ENCODE results near the gene TSSK6. TPM values are rescaled to one million over a fixed set of nuclear protein-coding genes. Genes with fewer than 3 reads are reported as not detected.
"Not testable (repeated sequence)": the region's sequence is repeated elsewhere in the genome, so short reads cannot be mapped to it uniquely, and the experiment has no call there.

The TSSK6 gene
- total RNA-seq, 1 donor from 2014 or later = 3.6 TPM

GRCh38 chr19:19488875-19489690 is 26.3 kb downstream of the TSSK6 start:
- intact Hi-C loops (cut with micrococcal nuclease) = loop anchor here (1.0 to 10.0 kb wide), 11 partner anchors 15 to 454 kb away; partner anchors contain the start of genes ARMC6, BORCS8, GATAD2A and MAU2

GRCh38 chr19:19487950-19488874 is 27.1 kb downstream of the TSSK6 start:
- intact Hi-C loops (cut with micrococcal nuclease) = loop anchor here (2.0 to 10.0 kb wide), 2 partner anchors 349 to 453 kb away; partner anchors contain the start of genes ARMC6, SUGP2 and TMEM161A

GRCh38 chr19:19487077-19487949 is 28.0 kb downstream of the TSSK6 start:
- intact Hi-C loops (cut with micrococcal nuclease) = loop anchor here (10.0 kb wide), 1 partner anchor 453 kb away; the partner anchor contains the start of genes ARMC6 and SUGP2

- intact Hi-C loops (cut with micrococcal nuclease) = loop anchor here (10.0 kb wide), 1 partner anchor 452 kb away; the partner anchor contains the start of genes ARMC6 and SUGP2
Measured at GRCh38 chr19:19486343-19487076, 28.8 kb downstream of the TSSK6 start.

- intact Hi-C loops (cut with micrococcal nuclease) = loop anchor here (10.0 kb wide), 1 partner anchor 451 kb away; the partner anchor contains the start of genes ARMC6 and SUGP2
Measured at GRCh38 chr19:19485998-19486290, 29.4 kb downstream of the TSSK6 start.

- intact Hi-C loops (cut with micrococcal nuclease) = loop anchor here (10.0 kb wide), 1 partner anchor 451 kb away; the partner anchor contains the start of genes ARMC6 and SUGP2
Measured at GRCh38 chr19:19485161-19485997, 30.0 kb downstream of the TSSK6 start.

- intact Hi-C loops (cut with micrococcal nuclease) = loop anchor here (10.0 kb wide), 1 partner anchor 448 kb away; the partner anchor contains the start of genes ARMC6 and SUGP2
Measured at GRCh38 chr19:19482809-19483596, 32.3 kb downstream of the TSSK6 start.

GRCh38 chr19:19480688-19481087 is 34.7 kb downstream of the TSSK6 start:
- intact Hi-C loops (cut with micrococcal nuclease) = loop anchor here (10.0 kb wide), 1 partner anchor 446 kb away; the partner anchor contains the start of genes ARMC6 and SUGP2

- intact Hi-C loops (cut with micrococcal nuclease) = no loop called here
Measured at GRCh38 chr19:19477705-19478383, 37.5 kb downstream of the TSSK6 start.

- intact Hi-C loops (cut with micrococcal nuclease) = no loop called here
Measured at GRCh38 chr19:19475849-19476828, 39.2 kb downstream of the TSSK6 start.

GRCh38 chr19:19475015-19475765 is 40.2 kb downstream of the TSSK6 start:
- intact Hi-C loops (cut with micrococcal nuclease) = no loop called here

- intact Hi-C loops (cut with micrococcal nuclease) = not testable (repeated sequence)
Measured at GRCh38 chr19:19472106-19472505, 43.2 kb downstream of the TSSK6 start.

GRCh38 chr19:19471682-19472081 is 43.7 kb downstream of the TSSK6 start:
- intact Hi-C loops (cut with micrococcal nuclease) = no loop called here

- intact Hi-C loops (cut with micrococcal nuclease) = no loop called here
Measured at GRCh38 chr19:19470579-19470978, 44.8 kb downstream of the TSSK6 start.

- intact Hi-C loops (cut with micrococcal nuclease) = loop anchor here (1.0 kb wide), 1 partner anchor 9 kb away; no protein-coding TSS in a partner anchor
Measured at GRCh38 chr19:19468424-19469050, 46.8 kb downstream of the TSSK6 start.
